DOHH2 (cell line): ENCODE measurements around the gene SBK1.

Source experiments
- H3F3A ChIP-seq: fragments of 200-600 bp; sonication (generic), shearing (Covaris generic); 2 replicates; pipeline ENCODE4 v1.6.0; 2016; ENCODE audit warnings: antibody characterized with exemption, mild to moderate bottlenecking; ENCODE audit not compliant: control insufficient read depth, insufficient read depth
- H3K27ac ChIP-seq: fragments of 200-600 bp; sonication (generic); 2 replicates; pipeline ENCODE4 v1.5.1; 2014; ENCODE audit warnings: low read depth, mild to moderate bottlenecking, low read length, moderate library complexity
- H3K27me3 ChIP-seq: fragments of 200-600 bp; sonication (generic); 2 replicates; pipeline ENCODE4 v1.6.1; 2014; ENCODE audit warnings: mild to moderate bottlenecking, low read length, mixed read lengths; ENCODE audit not compliant: control insufficient read depth
- H3K36me3 ChIP-seq: fragments of 200-600 bp; sonication (generic); 2 replicates; pipeline ENCODE4 v1.6.1; 2014; ENCODE audit warnings: mild to moderate bottlenecking, low read length, moderate library complexity, mixed read lengths; ENCODE audit not compliant: control insufficient read depth
- H3K4me1 ChIP-seq: fragments of 200-600 bp; sonication (generic); 2 replicates; pipeline ENCODE4 v1.6.1; 2014; ENCODE audit warnings: mild to moderate bottlenecking, low read length, mixed read lengths; ENCODE audit not compliant: control insufficient read depth
- H3K4me2 ChIP-seq: fragments of 200-600 bp; sonication (generic); 2 replicates; pipeline ENCODE4 v1.6.0; 2014; ENCODE audit warnings: mild to moderate bottlenecking, low read length, moderate library complexity
- H3K4me3 ChIP-seq: fragments of 200-600 bp; sonication (generic); 2 replicates; pipeline ENCODE4 v1.5.1; 2014; ENCODE audit warnings: mild to moderate bottlenecking, low read length, mixed read lengths
- H3K79me2 ChIP-seq: fragments of 200-600 bp; sonication (generic); 2 replicates; pipeline ENCODE4 v1.6.1; 2014; ENCODE audit warnings: mild to moderate bottlenecking, low read length, mixed read lengths; ENCODE audit not compliant: control insufficient read depth
- H3K9me2 ChIP-seq: fragments of 200-600 bp; sonication (generic); replicated peaks from 2 replicates; pipeline ENCODE4 v1.6.1; 2014; ENCODE audit warnings: mild to moderate bottlenecking, low read length, mixed read lengths; ENCODE audit not compliant: control insufficient read depth
- H3K9me3 ChIP-seq: fragments of 200-600 bp; sonication (generic); 2 replicates; pipeline ENCODE4 v1.6.1; 2014; ENCODE audit warnings: antibody characterized with exemption, low read length, mixed read lengths; ENCODE audit not compliant: control insufficient read depth, insufficient read depth
- H4K20me1 ChIP-seq: fragments of 200-600 bp; sonication (generic); 2 replicates; pipeline ENCODE4 v1.6.0; 2014; ENCODE audit warnings: low read depth, mild to moderate bottlenecking, antibody characterized with exemption, low read length, moderate library complexity; ENCODE audit not compliant: control insufficient read depth, insufficient read depth
- EZH2phosphoT487 ChIP-seq: fragments of 200-600 bp; sonication (generic); IDR thresholded peaks from 2 replicates; pipeline ENCODE4 v1.6.1; 2017; ENCODE audit warnings: borderline replicate concordance, mild to moderate bottlenecking, antibody characterized with exemption, low read length, moderate library complexity, mixed read lengths
- TF ChIP-seq, protein P1 (sequence below): fragments of 200-600 bp; sonication (generic); IDR thresholded peaks from one replicate; pipeline ENCODE4 v1.5.1; 2014; ENCODE audit warnings: antibody characterized with exemption, mild to moderate bottlenecking, low read depth, low read length; ENCODE audit not compliant: poor library complexity, severe bottlenecking

SBK1 gene

DNA sequence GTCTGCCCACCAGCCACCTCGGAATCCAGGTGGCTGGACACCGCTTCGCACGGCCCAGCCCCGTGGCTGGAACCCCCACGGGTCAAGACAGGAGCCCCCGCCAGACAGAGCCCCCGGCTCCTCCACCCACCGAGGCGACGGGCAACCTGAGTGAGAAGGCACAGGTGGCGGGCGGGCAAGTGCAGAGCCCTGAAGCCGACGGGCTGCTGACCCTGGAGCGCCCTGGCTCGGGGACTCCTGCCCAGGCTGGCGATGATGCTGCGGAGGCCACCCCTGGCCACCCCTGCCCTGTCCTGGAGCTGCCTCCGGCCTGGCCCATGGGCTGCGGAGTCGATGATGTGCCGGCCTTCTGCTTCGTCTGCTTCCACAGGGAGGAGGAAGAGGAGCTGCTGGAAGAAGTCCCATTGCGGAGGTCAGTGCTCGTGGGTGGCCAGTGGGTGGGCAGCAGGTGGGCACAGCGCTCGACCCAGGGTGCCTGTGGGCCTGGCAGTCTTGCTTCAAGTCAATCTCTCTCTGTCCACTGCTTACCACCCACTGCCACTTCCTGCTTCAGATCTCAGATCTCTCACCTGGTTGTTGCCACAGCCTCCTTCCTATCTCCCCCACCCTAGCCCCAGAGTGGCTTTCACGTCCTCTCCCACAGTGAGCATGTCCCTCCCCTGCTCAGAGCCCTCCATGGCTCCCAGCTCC, 33.1 kb upstream of the SBK1 start:
- Histone ChIP-seq H3K4me3 (no peak overlapping the region), H3K9me2 (no peaks in the 10 kb centered on the region), H3K4me1 (0 out of 2 replicates have a peak, but pooled peaks cover 4% of the 10 kb centered on the region), H3K4me2 (no peak overlapping the region), H3K79me2 (no peaks in the 10 kb centered on the region), H3K9me3 (no peaks in the 10 kb centered on the region), H4K20me1 (no peaks in the 10 kb centered on the region), H3K27me3 (peaks cover 20% of the 10 kb centered on the region), H3F3A (no peaks in the 10 kb centered on the region), H3K36me3 (no peaks in the 10 kb centered on the region), H3K27ac (no peak overlapping the region)
- TF ChIP-seq EZH2phosphoT487, result no peak
- TF ChIP-seq, protein P1, sequence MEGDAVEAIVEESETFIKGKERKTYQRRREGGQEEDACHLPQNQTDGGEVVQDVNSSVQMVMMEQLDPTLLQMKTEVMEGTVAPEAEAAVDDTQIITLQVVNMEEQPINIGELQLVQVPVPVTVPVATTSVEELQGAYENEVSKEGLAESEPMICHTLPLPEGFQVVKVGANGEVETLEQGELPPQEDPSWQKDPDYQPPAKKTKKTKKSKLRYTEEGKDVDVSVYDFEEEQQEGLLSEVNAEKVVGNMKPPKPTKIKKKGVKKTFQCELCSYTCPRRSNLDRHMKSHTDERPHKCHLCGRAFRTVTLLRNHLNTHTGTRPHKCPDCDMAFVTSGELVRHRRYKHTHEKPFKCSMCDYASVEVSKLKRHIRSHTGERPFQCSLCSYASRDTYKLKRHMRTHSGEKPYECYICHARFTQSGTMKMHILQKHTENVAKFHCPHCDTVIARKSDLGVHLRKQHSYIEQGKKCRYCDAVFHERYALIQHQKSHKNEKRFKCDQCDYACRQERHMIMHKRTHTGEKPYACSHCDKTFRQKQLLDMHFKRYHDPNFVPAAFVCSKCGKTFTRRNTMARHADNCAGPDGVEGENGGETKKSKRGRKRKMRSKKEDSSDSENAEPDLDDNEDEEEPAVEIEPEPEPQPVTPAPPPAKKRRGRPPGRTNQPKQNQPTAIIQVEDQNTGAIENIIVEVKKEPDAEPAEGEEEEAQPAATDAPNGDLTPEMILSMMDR, result no peak

GRCh38 chr16:28259781-28260150, 32.6 kb upstream of the SBK1 start:
- H3K79me2 ChIP-seq, result no peaks in the 10 kb centered on the region
- H3K4me3 ChIP-seq, result no peak overlapping the region
- H3K9me3 ChIP-seq, result no peaks in the 10 kb centered on the region
- no peaks in the 10 kb centered on the region for H3K9me2 ChIP-seq
- no peaks in the 10 kb centered on the region for H3K36me3 ChIP-seq
- H3K27me3 ChIP-seq, result peaks cover 20% of the 10 kb centered on the region
- H3K4me2 ChIP-seq, result no peak overlapping the region
- no peaks in the 10 kb centered on the region for H4K20me1 ChIP-seq
- TF ChIP-seq EZH2phosphoT487, result no peak
- TF ChIP-seq, protein P1, result no peak
- H3K4me1 ChIP-seq, result 0 out of 2 replicates have a peak, but pooled peaks cover 4% of the 10 kb centered on the region
- H3F3A ChIP-seq, result no peaks in the 10 kb centered on the region
- no peak overlapping the region for H3K27ac ChIP-seq

GRCh38 chr16:28260193-28260592, 32.1 kb upstream of the SBK1 start:
- Histone ChIP-seq H3K27ac (no peak overlapping the region), H3K27me3 (peaks cover 20% of the 10 kb centered on the region), H3F3A (no peaks in the 10 kb centered on the region), H3K9me3 (no peaks in the 10 kb centered on the region), H3K4me3 (no peak overlapping the region), H4K20me1 (no peaks in the 10 kb centered on the region), H3K4me1 (0 out of 2 replicates have a peak, but pooled peaks cover 4% of the 10 kb centered on the region), H3K9me2 (no peaks in the 10 kb centered on the region), H3K79me2 (no peaks in the 10 kb centered on the region), H3K36me3 (no peaks in the 10 kb centered on the region), H3K4me2 (no peak overlapping the region)
- TF ChIP-seq, protein P1, result no peak
- no peak for TF ChIP-seq EZH2phosphoT487
